MCF 10A (cell line): ENCODE data around the gene TMEM139. TPM values are rescaled to one million over a fixed set of nuclear protein-coding genes. Genes with fewer than 3 reads are reported as not detected.

Source experiments
- BruUV-seq: library from RNA; stranded (reverse); fragments of 400-500 nt; replicated peaks from 2 replicates; lab custom pipeline; 2021; lab: Mats Ljungman, UMichigan
- CTCF ChIA-PET: fragments of 300-600 bp; sonication (Branson Sonifier 250); formaldehyde crosslinking; extraction: SDS; loops from one replicate; lab custom pipeline; 2021; ENCODE audit warnings: antibody characterized with exemption, inconsistent platforms; lab: Yijun Ruan, JAX
- POLR2A ChIA-PET: fragments of 300-600, 350-650 bp; sonication (Branson Sonifier 250); formaldehyde crosslinking; extraction: SDS; loops from one replicate; lab custom pipeline; 2020; ENCODE audit warnings: antibody characterized with exemption, inconsistent platforms; lab: Yijun Ruan, JAX
- DNase-seq: peaks from one replicate; pipeline ENCODE4 v3.0.0-alpha.2; 2018; ENCODE audit not compliant: unreplicated experiment
- H3K27ac Mint-ChIP-seq: one replicate; pipeline ENCODE4 v1.8.0; 2022; ENCODE audit warnings: mild to moderate bottlenecking, low read depth, mixed read lengths; ENCODE audit not compliant: unreplicated experiment
- H3K27me3 Mint-ChIP-seq: one replicate; pipeline ENCODE4 v1.8.0; 2022; ENCODE audit warnings: mixed read lengths; ENCODE audit not compliant: insufficient read depth, unreplicated experiment
- H3K36me3 Mint-ChIP-seq: one replicate; pipeline ENCODE4 v1.8.0; 2022; ENCODE audit warnings: mild to moderate bottlenecking, moderate library complexity, mixed read lengths; ENCODE audit not compliant: insufficient read depth, unreplicated experiment
- H3K4me1 Mint-ChIP-seq: one replicate; pipeline ENCODE4 v1.8.0; 2022; ENCODE audit warnings: mixed read lengths; ENCODE audit not compliant: insufficient read depth, unreplicated experiment
- H3K4me3 Mint-ChIP-seq: one replicate; pipeline ENCODE4 v1.8.0; 2022; ENCODE audit warnings: mild to moderate bottlenecking, moderate library complexity, mixed read lengths; ENCODE audit not compliant: unreplicated experiment
- H3K9me3 Mint-ChIP-seq: one replicate; pipeline ENCODE4 v1.8.0; 2022; ENCODE audit warnings: mixed read lengths; ENCODE audit not compliant: unreplicated experiment
- CTCF ChIP-seq: fragments of 200-600 bp; IDR thresholded peaks from one replicate; pipeline ENCODE4 v1.8.0; 2022; ENCODE audit warnings: antibody characterized with exemption, mild to moderate bottlenecking; ENCODE audit not compliant: unreplicated experiment
- intact Hi-C: fragments of 100-400 bp; cut with micrococcal nuclease; formaldehyde crosslinking; loops from 2 replicates; pipeline ENCODE4 v1.14.1; 2022
- total RNA-seq: library from RNA; stranded (reverse); gene quantifications from 2 replicates; pipeline ENCODE4 v1.2.3, GENCODE V29; 2022

The TMEM139 gene
- total RNA-seq, 1 experiment from 2014 or later: 9.2 TPM

- no peaks in the 10 kb centered on the region for H3K36me3 Mint-ChIP-seq
- POLR2A ChIA-PET: interaction anchor here (0.6 to 2.0 kb wide), 15 partner anchors 8 to 183 kb away, joined by 3 to 13 read pairs (median 4); partner anchors contain the start of genes CASP2 and GSTK1
- peak; percentile 92 for TF ChIP-seq CTCF
- intact Hi-C loops: loop anchor here (1.0 to 2.0 kb wide), 4 partner anchors 60 to 176 kb away; partner anchors contain the start of gene ZYX
- H3K4me1 Mint-ChIP-seq: peaks cover 21% of the 10 kb centered on the region
- BruUV-seq: no TSS peak
- H3K27me3 Mint-ChIP-seq: peaks cover 21% of the 10 kb centered on the region
- DNase-seq: peak; percentile 82
- CTCF ChIA-PET: interaction anchor here (0.5 to 6.4 kb wide), 74 partner anchors 8 to 1151 kb away, joined by 3 to 131 read pairs (median 5); partner anchors contain the start of genes CASP2, CLCN1, EPHA1 and GSTK1
- peak overlapping the region; percentile 39 for H3K27ac Mint-ChIP-seq
- H3K9me3 Mint-ChIP-seq: peaks cover 13% of the 10 kb centered on the region
- peak overlapping the region; percentile 7 for H3K4me3 Mint-ChIP-seq
Observed at GRCh38 chr7:143240291-143241168, 44.2 kb upstream of the TMEM139 start.

- Mint-ChIP-seq H3K27me3 (peaks cover 4% of the 10 kb centered on the region), H3K9me3 (peaks cover under 1% of the 10 kb centered on the region), H3K4me3 (no peak overlapping the region), H3K4me1 (peaks cover 27% of the 10 kb centered on the region), H3K27ac (no peak overlapping the region), H3K36me3 (no peaks in the 10 kb centered on the region)
- POLR2A ChIA-PET: interaction anchor here (1.0 kb wide), 1 partner anchor 47 kb away, joined by 3 read pairs; no protein-coding TSS in a partner anchor
- BruUV-seq: no TSS peak
- CTCF ChIA-PET: interaction anchor here (1.0 to 6.4 kb wide), 5 partner anchors 17 to 174 kb away, joined by 4 to 131 read pairs (median 7); partner anchors contain the start of genes EPHA1 and GSTK1
- DNase-seq: no peak
- intact Hi-C loops: no loop called here
- no peak for TF ChIP-seq CTCF
Observed at GRCh38 chr7:143242306-143242705, 42.5 kb upstream of the TMEM139 start.

GRCh38 chr7:143243111-143243510 is 41.6 kb upstream of the TMEM139 start:
- H3K27me3 Mint-ChIP-seq: no peaks in the 10 kb centered on the region
- no TSS peak for BruUV-seq
- no peaks in the 10 kb centered on the region for H3K36me3 Mint-ChIP-seq
- no peak for TF ChIP-seq CTCF
- CTCF ChIA-PET: interaction anchor here (0.5 to 6.4 kb wide), 13 partner anchors 16 to 262 kb away, joined by 3 to 131 read pairs (median 5); partner anchors contain the start of genes EPHA1 and GSTK1
- H3K9me3 Mint-ChIP-seq: no peaks in the 10 kb centered on the region
- POLR2A ChIA-PET: no interaction called here
- H3K4me3 Mint-ChIP-seq: no peak overlapping the region
- no peak for DNase-seq
- intact Hi-C loops: no loop called here
- no peak overlapping the region for H3K27ac Mint-ChIP-seq
- H3K4me1 Mint-ChIP-seq: peaks cover 27% of the 10 kb centered on the region

GRCh38 chr7:143243614-143244013 is 41.1 kb upstream of the TMEM139 start:
- intact Hi-C loops: no loop called here
- H3K27me3 Mint-ChIP-seq: no peaks in the 10 kb centered on the region
- TF ChIP-seq CTCF: no peak
- DNase-seq: no peak
- no peak overlapping the region for H3K4me3 Mint-ChIP-seq
- POLR2A ChIA-PET: no interaction called here
- H3K4me1 Mint-ChIP-seq: peaks cover 27% of the 10 kb centered on the region
- H3K36me3 Mint-ChIP-seq: no peaks in the 10 kb centered on the region
- CTCF ChIA-PET: interaction anchor here (0.5 to 6.4 kb wide), 13 partner anchors 16 to 261 kb away, joined by 3 to 131 read pairs (median 5); partner anchors contain the start of genes EPHA1 and GSTK1
- no peaks in the 10 kb centered on the region for H3K9me3 Mint-ChIP-seq
- H3K27ac Mint-ChIP-seq: no peak overlapping the region
- no TSS peak for BruUV-seq
